HS-5 (cell line): ENCODE results near the gene EVC2.

ENCODE experiments used
- DNase-seq: peaks from one replicate; pipeline ENCODE4 v3.0.0-alpha.2; 2012; ENCODE audit warnings: low read depth

The EVC2 gene

GRCh38 chr4:5562476-5562875 is 145.9 kb downstream of the EVC2 start:
- DNase-seq, result no peak

GRCh38 chr4:5561286-5561685 is 147.1 kb downstream of the EVC2 start:
- DNase-seq, result no peak

GRCh38 chr4:5558502-5558901 is 149.9 kb downstream of the EVC2 start:
- DNase-seq, result no peak

GRCh38 chr4:5554376-5554775 is 154.0 kb downstream of the EVC2 start:
- no peak for DNase-seq

- no peak for DNase-seq
Measured at GRCh38 chr4:5553801-5554200, 154.6 kb downstream of the EVC2 start.

GRCh38 chr4:5552451-5552850 is 155.9 kb downstream of the EVC2 start:
- DNase-seq, result no peak

- DNase-seq, result no peak
Measured at GRCh38 chr4:5547651-5548249, 160.6 kb downstream of the EVC2 start.

GRCh38 chr4:5545271-5545670 is 163.1 kb downstream of the EVC2 start:
- DNase-seq, result no peak

- DNase-seq, result no peak
Measured at GRCh38 chr4:5544762-5545161, 163.6 kb downstream of the EVC2 start.

- DNase-seq, result no peak
Measured at GRCh38 chr4:5543681-5544080, 164.7 kb downstream of the EVC2 start.

- DNase-seq, result no peak
Measured at GRCh38 chr4:5541169-5541568, 167.2 kb downstream of the EVC2 start.

GRCh38 chr4:5539584-5539983 is 168.8 kb downstream of the EVC2 start:
- DNase-seq, result no peak

- no peak for DNase-seq
Measured at GRCh38 chr4:5532100-5532499, 176.3 kb downstream of the EVC2 start.

GRCh38 chr4:5528031-5528436 is 180.3 kb downstream of the EVC2 start:
- DNase-seq, result no peak

- DNase-seq, result no peak
Measured at GRCh38 chr4:5527211-5527610, 181.1 kb downstream of the EVC2 start.

GRCh38 chr4:5526080-5526846 is 182.1 kb downstream of the EVC2 start:
- DNase-seq, result no peak

GRCh38 chr4:5524446-5525299 is 183.7 kb downstream of the EVC2 start:
- DNase-seq, result no peak

- no peak for DNase-seq
Measured at GRCh38 chr4:5517372-5517771, 191.0 kb downstream of the EVC2 start.

- no peak for DNase-seq
Measured at GRCh38 chr4:5515646-5516045, 192.7 kb downstream of the EVC2 start.
